HepG2 (cell line): Measurements from ENCODE around the gene THSD8. TPM values are rescaled to one million over a fixed set of nuclear protein-coding genes. Genes with fewer than 3 reads are reported as not detected.

Experiments
- ATAC-seq: fragments of 200-7000 bp; cut with Tn5 transposase; 3 replicates; pipeline ENCODE4 v1.9.1; 2020; ENCODE audit warnings: mild to moderate bottlenecking, moderate library complexity
- BruUV-seq: library from RNA; stranded (reverse); fragments of 400-500 nt; replicated peaks from 2 replicates; lab custom pipeline; 2021; lab: Mats Ljungman, UMichigan
- CTCF ChIA-PET: fragments of 300-600 bp; formaldehyde crosslinking; extraction: SDS; loops from one replicate; lab custom pipeline; 2021; ENCODE audit warnings: low total read pairs, inconsistent platforms, low intra/inter-chr PET ratio; lab: Yijun Ruan, JAX
- POLR2A ChIA-PET: fragments of 350-600 bp; sonication (Branson Sonifier 250); formaldehyde crosslinking; loops from one replicate; lab custom pipeline; 2020; ENCODE audit warnings: antibody characterized with exemption, inconsistent platforms; lab: Yijun Ruan, JAX
- DNase-seq: peaks from one replicate; pipeline ENCODE4 v3.0.0-alpha.2; 2015; ENCODE audit warnings: low spot score
- FAIRE-seq: peaks from 3 replicates; lab custom pipeline; 2011; peaks lifted over from hg19 to GRCh38; lab: Jason Lieb, UNC
- H2AFZ ChIP-seq: one replicate; pipeline ENCODE4 v1.6.1; 2011; ENCODE audit warnings: low read length, inconsistent platforms
- H3K27ac ChIP-seq: fragments of 300-600 bp; 3 replicates; pipeline ENCODE4 v1.8.0; 2011; ENCODE audit warnings: mixed run types, mild to moderate bottlenecking, mixed read lengths, low read length, inconsistent platforms; ENCODE audit not compliant: insufficient read depth; ENCODE audit errors: extremely low read length
- H3K27me3 ChIP-seq, 2 experiments: fragments of 200-600 bp in 1 of 2; 2 replicates in 1 of 2; 3 replicates in 1 of 2; pipeline versions ENCODE4 v1.6.0 to v1.8.0; 2011; ENCODE audit warnings: low read length in 2 of 2, mild to moderate bottlenecking in 2 of 2, moderate library complexity in 2 of 2, inconsistent platforms in 1 of 2; ENCODE audit not compliant: insufficient read depth in 2 of 2, control insufficient read depth in 1 of 2
- H3K36me3 ChIP-seq, 2 experiments: fragments of 200-600 bp in 1 of 2; replicated peaks in 1 of 2; 2 replicates in 1 of 2; 3 replicates in 1 of 2; pipeline versions ENCODE4 v1.5.1 to v1.8.0; 2011; ENCODE audit warnings: low read length in 2 of 2, inconsistent platforms in 1 of 2; ENCODE audit not compliant: insufficient read depth in 2 of 2, control insufficient read depth in 1 of 2
- H3K4me1 ChIP-seq: 2 replicates; pipeline ENCODE4 v1.5.1; 2012; ENCODE audit warnings: low read length, inconsistent platforms; ENCODE audit not compliant: insufficient read depth
- H3K4me2 ChIP-seq: 2 replicates; pipeline ENCODE4 v1.6.0; 2011; ENCODE audit warnings: low read depth, low read length, inconsistent platforms
- H3K4me3 ChIP-seq, 3 experiments: fragments of 200-600 bp in 1 of 3; sonication (generic), shearing (Covaris generic) in 1 of 3; replicated peaks in 1 of 3; 2 replicates each; pipeline ENCODE4 v1.5.1; 2011 to 2016; ENCODE audit warnings: low read length in 3 of 3, inconsistent platforms in 2 of 3, low read depth in 2 of 3, mild to moderate bottlenecking in 2 of 3, control low read depth in 1 of 3, mixed read lengths in 1 of 3; ENCODE audit not compliant: insufficient read depth in 1 of 3
- H3K79me2 ChIP-seq: one replicate; pipeline ENCODE4 v1.6.1; 2011; ENCODE audit warnings: low read length, inconsistent platforms; ENCODE audit not compliant: insufficient read depth
- H3K9ac ChIP-seq: 2 replicates; pipeline ENCODE4 v1.6.0; 2011; ENCODE audit warnings: mild to moderate bottlenecking, low read depth, low read length, inconsistent platforms; ENCODE audit not compliant: insufficient read depth
- H3K9me3 ChIP-seq: 2 replicates; pipeline ENCODE4 v1.5.1; 2012; ENCODE audit warnings: mild to moderate bottlenecking, low read length
- H4K20me1 ChIP-seq: 2 replicates; pipeline ENCODE4 v1.6.0; 2011; ENCODE audit warnings: inconsistent platforms, mild to moderate bottlenecking, low read length, moderate library complexity; ENCODE audit not compliant: insufficient read depth
- BHLHE40 ChIP-seq: IDR thresholded peaks from 2 replicates; pipeline ENCODE4 v1.6.1; 2011; ENCODE audit warnings: low read length, improper control_type of control experiment
- DNMT1 ChIP-seq: sonication (generic); formaldehyde crosslinking; IDR thresholded peaks from 2 replicates; pipeline ENCODE4 v1.5.1; 2020; ENCODE audit warnings: mild to moderate bottlenecking, missing genetic modification reagents
- ETV6 ChIP-seq: sonication (generic); formaldehyde crosslinking; conservative IDR thresholded peaks from 2 replicates; pipeline ENCODE4 v1.4.0; 2020; ENCODE audit warnings: missing genetic modification reagents
- FOXK1 ChIP-seq: sonication (generic); formaldehyde crosslinking; IDR thresholded peaks from 2 replicates; pipeline ENCODE4 v1.4.0; 2020; ENCODE audit warnings: low read depth, missing genetic modification reagents, borderline replicate concordance
- GPN1 ChIP-seq: sonication (generic); formaldehyde crosslinking; IDR thresholded peaks from 2 replicates; pipeline ENCODE4 v1.5.1; 2020; ENCODE audit warnings: missing genetic modification reagents, borderline replicate concordance
- HNRNPL ChIP-seq: fragments of 200-400 bp; formaldehyde crosslinking; IDR thresholded peaks from 2 replicates; pipeline ENCODE4 v1.6.1; 2017; ENCODE audit warnings: mild to moderate bottlenecking, low read depth, low read length
- KLF11 ChIP-seq: IDR thresholded peaks from 2 replicates; pipeline ENCODE4 v1.6.1; 2016; ENCODE audit warnings: missing compliant biosample characterization
- MAZ ChIP-seq, 2 experiments: sonication (generic) in 1 of 2; formaldehyde crosslinking in 1 of 2; IDR thresholded peaks; 2 replicates each; pipeline versions ENCODE4 v1.5.0 to v1.6.1; 2012 to 2020; ENCODE audit warnings: low read depth in 2 of 2, mild to moderate bottlenecking in 2 of 2, borderline replicate concordance in 1 of 2, improper control_type of control experiment in 1 of 2, low read length in 1 of 2, missing genetic modification reagents in 1 of 2, moderate library complexity in 1 of 2
- RAD51 ChIP-seq: fragments of 450-650 bp; IDR thresholded peaks from 2 replicates; pipeline ENCODE4 v1.6.1; 2016; ENCODE audit warnings: borderline replicate concordance
- RXRA ChIP-seq: sonication (generic); formaldehyde crosslinking; IDR thresholded peaks from 2 replicates; pipeline ENCODE4 v1.5.1; 2020; ENCODE audit warnings: missing genetic modification reagents
- SALL2 ChIP-seq: sonication (generic); formaldehyde crosslinking; IDR thresholded peaks from 2 replicates; pipeline ENCODE4 v1.8.1; 2023; ENCODE audit warnings: mild to moderate bottlenecking, missing genetic modification reagents, inconsistent platforms
- SIN3B ChIP-seq: fragments of 150-350 bp; IDR thresholded peaks from 2 replicates; pipeline ENCODE4 v1.6.1; 2014; ENCODE audit warnings: low read length
- SMC3 ChIP-seq: IDR thresholded peaks from 2 replicates; pipeline ENCODE4 v1.6.1; 2011; ENCODE audit warnings: low read length, improper control_type of control experiment
- TGIF2 ChIP-seq: IDR thresholded peaks from 2 replicates; pipeline ENCODE4 v1.6.1; 2016; ENCODE audit warnings: control low read depth, missing compliant biosample characterization
- TMF1 ChIP-seq: sonication (generic); formaldehyde crosslinking; IDR thresholded peaks from 2 replicates; pipeline ENCODE4 v1.8.1; 2022; ENCODE audit warnings: low read depth, missing genetic modification reagents
- ZNF331 ChIP-seq: sonication (generic); formaldehyde crosslinking; IDR thresholded peaks from 2 replicates; pipeline ENCODE4 v1.4.0; 2020; ENCODE audit warnings: missing genetic modification reagents
- ZNF460 ChIP-seq: sonication (generic); formaldehyde crosslinking; IDR thresholded peaks from 2 replicates; pipeline ENCODE4 v1.5.1; 2020; ENCODE audit warnings: missing genetic modification reagents, mild to moderate bottlenecking, borderline replicate concordance
- ZNF770 ChIP-seq: sonication (generic); formaldehyde crosslinking; IDR thresholded peaks from 2 replicates; pipeline ENCODE4 v1.5.0; 2020; ENCODE audit warnings: mild to moderate bottlenecking, missing genetic modification reagents
- WGBS: methylation state at CpG from one replicate; pipeline ENCODE4 v1.1.6; 2017; ENCODE audit warnings: low lambda C conversion rate; 5-methylcytosine and 5-hydroxymethylcytosine counted together
- in situ Hi-C: cut with HindIII; loops from 2 replicates; pipeline ENCODE4 v1.10.0; 2017; ENCODE audit warnings: low pct_unique_long_range_greater_than_20kb; ENCODE audit not compliant: extremely low pct_ligation_motif_present
- intact Hi-C: fragments of 100-400 bp; cut with micrococcal nuclease; formaldehyde crosslinking; loops from one replicate; pipeline ENCODE4 v1.10.0; 2022; ENCODE audit not compliant: unreplicated experiment
- polyA plus RNA-seq, 8 experiments: library from polyadenylated mRNA; depleted of rRNA in 3 of 8; stranded (reverse) in 7 of 8; unstranded in 1 of 8; fragments of >200 nt; fragmentation: Illumina TruSeq in 4 of 8; extraction: Trizol in 4 of 8; gene quantifications; 2 replicates each; pipeline versions ENCODE4 v1.2.1 to v1.2.3, GENCODE V29; 2011 to 2016; ENCODE audit warnings: low read depth in 4 of 8, missing spikeins in 1 of 8, mixed read lengths in 1 of 8; ENCODE audit not compliant: insufficient read depth in 1 of 8
- total RNA-seq, 5 experiments: library from RNA; depleted of rRNA; stranded (reverse); fragments of >200 nt; fragmentation: Illumina TruSeq; extraction: Trizol; gene quantifications; 2 replicates each; pipeline ENCODE4 v1.2.3, GENCODE V29; 2016; ENCODE audit warnings: low read depth in 1 of 5

The THSD8 gene
- total and polyA plus RNA-seq, 2 of the 13 experiments (the other 11 are each of a cell fraction or from before 2014, with no cell fraction given): 4.8 to 14.9 TPM

- no TSS peak for BruUV-seq
- no peaks in the 10 kb centered on the region for H3K36me3 ChIP-seq
- FAIRE-seq: no peak
- TF ChIP-seq DNMT1 (CRISPR knock-in tag): no peak
- peak; percentile 84 for TF ChIP-seq HNRNPL
- no peak overlapping the region; a peak in 1 of 6 replicates for H3K4me3 ChIP-seq
- no peaks in the 10 kb centered on the region for H4K20me1 ChIP-seq
- intact Hi-C loops: no loop called here
- H3K27me3 ChIP-seq: no peaks in the 10 kb centered on the region; a peak in 3 of 5 replicates
- no peak overlapping the region for H3K4me2 ChIP-seq
- POLR2A ChIA-PET: interaction anchor here (1.4 to 1.5 kb wide), 2 partner anchors 8 to 14 kb away, joined by 3 to 5 read pairs; no protein-coding TSS in a partner anchor
- no peak for DNase-seq
- CTCF ChIA-PET: no interaction called here
- WGBS: 32% methylated on average over 5 of the region's 18 CpGs
- ATAC-seq: no peak
- H3K4me1 ChIP-seq: peaks cover 88% of the 10 kb centered on the region
- H3K79me2 ChIP-seq: no peaks in the 10 kb centered on the region
- H3K9me3 ChIP-seq: no peaks in the 10 kb centered on the region
- no peak overlapping the region for H3K9ac ChIP-seq
- no peak overlapping the region for H2AFZ ChIP-seq
- in situ Hi-C loops: no loop called here
- no peak overlapping the region for H3K27ac ChIP-seq
Observed at GRCh38 chr19:12786141-12786870, 15.6 kb upstream of the THSD8 start.

- Histone ChIP-seq H3K9me3 (no peaks in the 10 kb centered on the region), H3K4me3 (no peak overlapping the region), H4K20me1 (no peaks in the 10 kb centered on the region), H3K36me3 (no peaks in the 10 kb centered on the region), H3K79me2 (no peaks in the 10 kb centered on the region), H3K27ac (no peak overlapping the region), H3K4me2 (no peak overlapping the region), H3K4me1 (peaks cover 82% of the 10 kb centered on the region), H3K27me3 (no peaks in the 10 kb centered on the region; a peak in 3 of 5 replicates), H3K9ac (no peak overlapping the region), H2AFZ (no peak overlapping the region)
- CTCF ChIA-PET: no interaction called here
- 37% methylated on average over 3 of the region's 3 CpGs for WGBS
- FAIRE-seq (no peak), DNase-seq (no peak), ATAC-seq (no peak)
- POLR2A ChIA-PET: interaction anchor here (1.4 to 1.5 kb wide), 2 partner anchors 9 to 14 kb away, joined by 3 to 5 read pairs; no protein-coding TSS in a partner anchor
- intact Hi-C loops: no loop called here
- BruUV-seq: no TSS peak
- in situ Hi-C loops: no loop called here
- TF ChIP-seq BHLHE40 (no peak), SMC3 (no peak), FOXK1 (CRISPR knock-in tag) (no peak), GPN1 (CRISPR knock-in tag) (no peak), RXRA (CRISPR knock-in tag) (no peak), KLF11 (CRISPR knock-in tag) (no peak), TMF1 (CRISPR knock-in tag) (no peak), ETV6 (CRISPR knock-in tag) (no peak), ZNF770 (CRISPR knock-in tag) (peak; percentile 88), SALL2 (CRISPR knock-in tag) (no peak), TGIF2 (CRISPR knock-in tag) (no peak), SIN3B (no peak), RAD51 (no peak), ZNF460 (CRISPR knock-in tag) (0 out of 2 replicates have a peak, but pooled peaks have one; percentile 23), MAZ (IDR thresholded peaks at IDR 0.05; ENCODE audit: borderline replicate concordance, low read depth, low read length) (no peak), MAZ (CRISPR knock-in tag; IDR thresholded peaks at IDR 0.05; ENCODE audit: low read depth) (no peak), ZNF331 (CRISPR knock-in tag) (no peak)
Observed at GRCh38 chr19:12786952-12787351, 14.9 kb upstream of the THSD8 start.
